HepG2 (cell line): Measurements from ENCODE around the gene BMF. TPM values are rescaled to one million over a fixed set of nuclear protein-coding genes. Genes with fewer than 3 reads are reported as not detected.

Experiments
- E2F5 ChIP-seq: sonication (generic); formaldehyde crosslinking; conservative IDR thresholded peaks from 2 replicates; pipeline ENCODE4 v1.4.0; 2020; ENCODE audit warnings: missing genetic modification reagents
- FOSL1 ChIP-seq: sonication (generic); formaldehyde crosslinking; IDR thresholded peaks from 2 replicates; pipeline ENCODE4 v1.9.0; 2021; ENCODE audit warnings: missing genetic modification reagents, borderline replicate concordance
- FUBP1 ChIP-seq: sonication (generic); formaldehyde crosslinking; IDR thresholded peaks from 2 replicates; pipeline ENCODE4 v1.5.1; 2020; ENCODE audit warnings: missing genetic modification reagents, mild to moderate bottlenecking, borderline replicate concordance
- KDM5B ChIP-seq: sonication (generic); formaldehyde crosslinking; IDR thresholded peaks from 2 replicates; pipeline ENCODE4 v1.4.0; 2020; ENCODE audit warnings: missing genetic modification reagents, mild to moderate bottlenecking, borderline replicate concordance
- NFYB ChIP-seq: sonication (generic); formaldehyde crosslinking; IDR thresholded peaks from 2 replicates; pipeline ENCODE4 v1.4.0; 2020; ENCODE audit warnings: missing genetic modification reagents
- PCBP2 ChIP-seq: fragments of 200-400 bp; formaldehyde crosslinking; optimal IDR thresholded peaks from 2 replicates; pipeline ENCODE3; 2018; ENCODE audit warnings: low read length, low read depth; ENCODE audit not compliant: poor library complexity, severe bottlenecking
- PITX1 ChIP-seq: sonication (generic); formaldehyde crosslinking; IDR thresholded peaks from 2 replicates; pipeline ENCODE4 v1.5.1; 2020; ENCODE audit warnings: mild to moderate bottlenecking, missing genetic modification reagents
- SMAD1 ChIP-seq: sonication (generic); formaldehyde crosslinking; IDR thresholded peaks from 2 replicates; pipeline ENCODE4 v1.4.0; 2020; ENCODE audit warnings: missing genetic modification reagents, low read depth, mild to moderate bottlenecking, borderline replicate concordance
- SRSF4 ChIP-seq: fragments of 200-400 bp; formaldehyde crosslinking; IDR thresholded peaks from one replicate; pipeline ENCODE4 v1.6.1; 2018; ENCODE audit warnings: mild to moderate bottlenecking, low read depth, low read length, moderate library complexity; ENCODE audit not compliant: poor library complexity, severe bottlenecking
- TFE3 ChIP-seq: IDR thresholded peaks from 2 replicates; pipeline ENCODE4 v1.6.1; 2016
- WIZ ChIP-seq: sonication (generic); formaldehyde crosslinking; IDR thresholded peaks from 2 replicates; pipeline ENCODE4 v1.5.1; 2020; ENCODE audit warnings: mild to moderate bottlenecking, missing genetic modification reagents
- YEATS4 ChIP-seq: sonication (generic); formaldehyde crosslinking; IDR thresholded peaks from 2 replicates; pipeline ENCODE4 v1.4.0; 2020; ENCODE audit warnings: missing genetic modification reagents, borderline replicate concordance
- ZFAT ChIP-seq: sonication (generic); formaldehyde crosslinking; conservative IDR thresholded peaks from 2 replicates; pipeline ENCODE4 v1.8.1; 2023; ENCODE audit warnings: missing genetic modification reagents, inconsistent platforms
- ZFP90 ChIP-seq: sonication (generic); formaldehyde crosslinking; IDR thresholded peaks from 2 replicates; pipeline ENCODE4 v1.8.0; 2022; ENCODE audit warnings: missing genetic modification reagents, mild to moderate bottlenecking, inconsistent platforms, borderline replicate concordance
- ZFP91 ChIP-seq: sonication (generic); formaldehyde crosslinking; IDR thresholded peaks from 2 replicates; pipeline ENCODE4 v1.9.0; 2022; ENCODE audit warnings: missing genetic modification reagents, mild to moderate bottlenecking, borderline replicate concordance
- ZKSCAN1 ChIP-seq: fragments of 150-350 bp; IDR thresholded peaks from 2 replicates; pipeline ENCODE4 v1.6.1; 2014; ENCODE audit warnings: low read length
- ZNF10 ChIP-seq: sonication (generic); formaldehyde crosslinking; IDR thresholded peaks from 2 replicates; pipeline ENCODE4 v1.4.0; 2020; ENCODE audit warnings: mild to moderate bottlenecking, low read depth, missing genetic modification reagents, borderline replicate concordance
- ZNF296 ChIP-seq: sonication (generic); formaldehyde crosslinking; conservative IDR thresholded peaks from 2 replicates; pipeline ENCODE4 v1.5.0; 2020; ENCODE audit warnings: mild to moderate bottlenecking, missing genetic modification reagents
- ZNF468 ChIP-seq: sonication (generic); formaldehyde crosslinking; IDR thresholded peaks from 2 replicates; pipeline ENCODE4 v1.8.0; 2022; ENCODE audit warnings: mild to moderate bottlenecking, moderate library complexity, missing genetic modification reagents
- ZNF552 ChIP-seq: sonication (generic); formaldehyde crosslinking; IDR thresholded peaks from 2 replicates; pipeline ENCODE4 v1.9.0; 2022; ENCODE audit warnings: missing genetic modification reagents, mild to moderate bottlenecking, borderline replicate concordance
- ZNF800 ChIP-seq: sonication (generic); formaldehyde crosslinking; IDR thresholded peaks from 2 replicates; pipeline ENCODE4 v1.4.0; 2020; ENCODE audit warnings: missing genetic modification reagents
- polyA plus RNA-seq, 8 experiments: library from polyadenylated mRNA; depleted of rRNA in 3 of 8; stranded (reverse) in 7 of 8; unstranded in 1 of 8; fragments of >200 nt; fragmentation: Illumina TruSeq in 4 of 8; extraction: Trizol in 4 of 8; gene quantifications; 2 replicates each; pipeline versions ENCODE4 v1.2.1 to v1.2.3, GENCODE V29; 2011 to 2016; ENCODE audit warnings: low read depth in 4 of 8, missing spikeins in 1 of 8, mixed read lengths in 1 of 8; ENCODE audit not compliant: insufficient read depth in 1 of 8
- total RNA-seq, 5 experiments: library from RNA; depleted of rRNA; stranded (reverse); fragments of >200 nt; fragmentation: Illumina TruSeq; extraction: Trizol; gene quantifications; 2 replicates each; pipeline ENCODE4 v1.2.3, GENCODE V29; 2016; ENCODE audit warnings: low read depth in 1 of 5

BMF gene
- total and polyA plus RNA-seq, 2 of the 13 experiments (the other 11 are each of a cell fraction or from before 2014, with no cell fraction given) = 8.7 to 15.9 TPM

- TF ChIP-seq TFE3 (CRISPR knock-in tag) = peak; percentile 99
- no peak for TF ChIP-seq FUBP1 (CRISPR knock-in tag)
- no peak for TF ChIP-seq ZNF10 (CRISPR knock-in tag)
- peak; percentile 87 for TF ChIP-seq PITX1 (CRISPR knock-in tag)
- TF ChIP-seq ZKSCAN1 = no peak
- TF ChIP-seq NFYB = no peak
- no peak for TF ChIP-seq E2F5 (CRISPR knock-in tag)
- no peak for TF ChIP-seq ZFAT (CRISPR knock-in tag)
- no peak for TF ChIP-seq ZNF468 (CRISPR knock-in tag)
- no peak for TF ChIP-seq ZFP90 (CRISPR knock-in tag)
- no peak for TF ChIP-seq PCBP2
- TF ChIP-seq WIZ = no peak
- no peak for TF ChIP-seq ZNF800 (CRISPR knock-in tag)
- TF ChIP-seq SRSF4 = no peak
- TF ChIP-seq KDM5B (CRISPR knock-in tag) = no peak
- TF ChIP-seq FOSL1 = no peak
- peak; percentile 89 for TF ChIP-seq ZFP91 (CRISPR knock-in tag)
- TF ChIP-seq ZNF552 (CRISPR knock-in tag) = no peak
- TF ChIP-seq SMAD1 = no peak
- TF ChIP-seq YEATS4 (CRISPR knock-in tag) = peak; percentile 64; the same call in 1 of the 2 replicates
- TF ChIP-seq ZNF296 (CRISPR knock-in tag) = no peak
Measured at GRCh38 chr15:40081691-40082194, 26.9 kb downstream of the BMF start (continued).
